Activated T-helper 1 cell treated with anti-CD3 and anti-CD28 coated beads, Interleukin-2, amount 50 U/mL, for 16 hours (primary cell): Measurements from ENCODE around the gene BPIFB1.

Experiments
- DNase-seq, 2 donors: peaks; one replicate each; pipeline ENCODE4 v3.0.0-alpha.2; 2020; ENCODE audit warnings: low read depth in 1 of 2, low spot score in 1 of 2

Gene BPIFB1, protein sequence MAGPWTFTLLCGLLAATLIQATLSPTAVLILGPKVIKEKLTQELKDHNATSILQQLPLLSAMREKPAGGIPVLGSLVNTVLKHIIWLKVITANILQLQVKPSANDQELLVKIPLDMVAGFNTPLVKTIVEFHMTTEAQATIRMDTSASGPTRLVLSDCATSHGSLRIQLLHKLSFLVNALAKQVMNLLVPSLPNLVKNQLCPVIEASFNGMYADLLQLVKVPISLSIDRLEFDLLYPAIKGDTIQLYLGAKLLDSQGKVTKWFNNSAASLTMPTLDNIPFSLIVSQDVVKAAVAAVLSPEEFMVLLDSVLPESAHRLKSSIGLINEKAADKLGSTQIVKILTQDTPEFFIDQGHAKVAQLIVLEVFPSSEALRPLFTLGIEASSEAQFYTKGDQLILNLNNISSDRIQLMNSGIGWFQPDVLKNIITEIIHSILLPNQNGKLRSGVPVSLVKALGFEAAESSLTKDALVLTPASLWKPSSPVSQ

DNA sequence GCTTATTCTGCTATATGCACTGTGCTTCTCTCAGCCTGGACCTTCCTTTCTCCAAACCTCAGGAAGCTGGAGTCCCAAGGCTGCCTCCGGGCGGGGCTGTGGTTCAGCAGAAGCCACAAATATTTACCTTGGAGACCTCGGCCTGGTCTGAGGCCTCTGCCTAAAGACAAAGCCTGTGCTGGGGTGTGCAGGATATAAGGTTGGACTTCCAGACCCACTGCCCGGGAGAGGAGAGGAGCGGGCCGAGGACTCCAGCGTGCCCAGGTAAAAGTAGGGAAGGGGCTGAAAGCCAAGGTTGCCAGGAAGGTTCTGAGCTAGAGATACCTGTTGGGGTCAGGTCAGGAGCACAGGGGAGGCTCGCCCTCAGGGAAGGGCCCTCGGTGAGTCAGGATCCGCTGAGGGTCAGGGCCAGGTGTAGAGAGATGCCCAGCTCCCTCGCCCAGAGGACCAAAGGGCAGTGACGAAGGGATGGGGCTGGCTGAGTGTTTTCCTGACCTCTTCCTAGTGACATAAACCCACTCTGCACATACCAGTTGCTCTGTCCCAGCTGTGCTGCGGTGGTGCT, at the start of gene BPIFB1:
Gene BPIFB1 (plus strand): TSS at position 224 of the 565 bp plus-strand sequence. CDS start 2,860 bp downstream, outside the sequence.
- no peak for DNase-seq

DNA sequence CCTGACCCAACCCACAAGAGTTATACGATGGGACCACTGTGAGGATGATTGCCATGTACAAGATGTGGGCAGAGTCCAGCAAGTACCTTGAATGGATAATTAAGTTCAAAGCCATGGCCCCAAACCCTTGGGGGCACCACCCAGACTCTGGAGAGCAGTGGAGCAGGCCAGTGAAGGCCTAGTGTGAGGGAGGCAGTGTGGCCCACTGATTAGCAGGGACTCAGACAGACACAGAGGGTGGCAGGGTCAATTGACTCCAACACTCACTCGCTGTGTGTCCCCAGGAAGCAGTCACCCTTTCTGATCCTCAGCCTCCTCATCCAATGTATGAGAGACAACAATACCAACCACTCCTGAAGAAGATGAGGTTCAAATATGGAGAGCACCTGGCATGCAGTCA, 49.0 kb upstream of the BPIFB1 start:
- DNase-seq = no peak

DNA sequence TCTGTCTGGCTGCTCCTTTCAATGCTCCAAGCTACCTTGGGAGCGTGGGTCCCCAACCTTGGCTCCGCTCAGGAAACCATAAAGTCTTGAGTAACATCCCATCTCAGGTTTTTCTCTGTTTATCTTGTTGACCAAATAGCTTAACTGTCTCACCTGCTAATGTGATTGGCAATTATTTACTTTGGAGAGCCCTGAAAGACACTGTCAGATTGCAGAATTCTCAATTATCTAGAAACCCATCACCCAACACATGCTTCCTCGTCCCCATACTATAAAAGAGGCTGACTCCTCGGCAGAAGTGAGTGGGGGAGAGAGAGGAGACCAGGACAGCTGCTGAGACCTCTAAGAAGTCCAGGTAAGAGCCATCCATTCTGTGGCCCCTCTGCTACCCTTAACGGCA, 47.3 kb upstream of the BPIFB1 start, which contains the start of gene BPIFA1:
Gene BPIFA1 (plus strand): TSS at position 301 of the 400 bp plus-strand sequence. CDS start 1,716 bp downstream, outside the sequence.
- DNase-seq = no peak

DNA sequence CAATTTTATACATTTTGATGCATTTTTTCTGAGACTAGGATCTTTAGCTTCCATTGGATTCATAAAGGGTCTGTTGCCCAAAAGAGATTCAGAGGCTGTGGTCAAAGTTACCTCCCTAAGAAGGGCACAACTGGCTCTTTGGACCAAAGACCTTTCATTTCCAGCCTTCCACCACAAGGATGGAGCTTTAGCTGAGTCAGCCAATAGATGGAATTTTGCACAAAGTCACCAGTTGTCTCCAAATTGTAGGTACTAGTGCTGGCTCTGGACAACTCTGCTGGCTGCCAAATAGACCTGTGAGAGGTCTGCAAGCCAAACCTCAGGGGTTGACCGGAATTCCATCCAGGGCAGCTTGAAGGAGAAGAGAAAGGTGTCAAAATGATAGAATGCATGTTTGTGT, 46.7 kb upstream of the BPIFB1 start:
- no peak for DNase-seq

DNA sequence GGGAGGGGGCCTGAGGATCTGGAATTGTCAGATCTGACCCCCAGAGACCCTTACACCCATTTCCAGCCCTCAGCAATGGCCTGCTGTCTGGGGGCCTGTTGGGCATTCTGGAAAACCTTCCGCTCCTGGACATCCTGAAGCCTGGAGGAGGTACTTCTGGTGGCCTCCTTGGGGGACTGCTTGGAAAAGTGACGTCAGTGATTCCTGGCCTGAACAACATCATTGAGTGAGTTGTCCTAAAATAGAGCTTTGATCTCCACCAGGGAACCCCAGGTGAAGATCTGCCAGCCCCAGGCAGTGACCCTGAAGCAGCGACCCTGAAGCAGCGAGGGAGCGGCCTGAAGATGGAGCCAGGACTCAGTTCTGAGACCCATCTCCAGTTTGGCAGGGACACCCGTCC, 45.0 kb upstream of the BPIFB1 start:
- no peak for DNase-seq

DNA sequence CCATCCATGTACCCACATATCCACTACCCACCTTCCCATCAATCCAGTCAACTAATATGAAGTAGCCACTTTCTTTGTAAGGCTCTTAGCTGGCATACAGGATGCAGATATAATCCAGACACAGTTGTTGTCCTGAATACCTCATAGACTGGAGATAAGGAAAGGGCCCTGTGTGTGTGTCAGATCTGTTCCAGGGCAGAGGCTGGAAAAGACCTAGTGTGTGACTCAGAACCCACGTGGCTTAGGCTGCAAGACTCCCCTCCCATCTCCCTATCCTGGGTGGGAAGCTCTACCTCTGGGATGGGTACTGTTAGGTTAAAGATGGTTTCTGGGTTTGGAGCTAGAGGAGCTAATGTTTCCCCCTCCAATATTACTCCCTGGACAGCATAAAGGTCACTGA, 43.6 kb upstream of the BPIFB1 start:
- DNase-seq = no peak

DNA sequence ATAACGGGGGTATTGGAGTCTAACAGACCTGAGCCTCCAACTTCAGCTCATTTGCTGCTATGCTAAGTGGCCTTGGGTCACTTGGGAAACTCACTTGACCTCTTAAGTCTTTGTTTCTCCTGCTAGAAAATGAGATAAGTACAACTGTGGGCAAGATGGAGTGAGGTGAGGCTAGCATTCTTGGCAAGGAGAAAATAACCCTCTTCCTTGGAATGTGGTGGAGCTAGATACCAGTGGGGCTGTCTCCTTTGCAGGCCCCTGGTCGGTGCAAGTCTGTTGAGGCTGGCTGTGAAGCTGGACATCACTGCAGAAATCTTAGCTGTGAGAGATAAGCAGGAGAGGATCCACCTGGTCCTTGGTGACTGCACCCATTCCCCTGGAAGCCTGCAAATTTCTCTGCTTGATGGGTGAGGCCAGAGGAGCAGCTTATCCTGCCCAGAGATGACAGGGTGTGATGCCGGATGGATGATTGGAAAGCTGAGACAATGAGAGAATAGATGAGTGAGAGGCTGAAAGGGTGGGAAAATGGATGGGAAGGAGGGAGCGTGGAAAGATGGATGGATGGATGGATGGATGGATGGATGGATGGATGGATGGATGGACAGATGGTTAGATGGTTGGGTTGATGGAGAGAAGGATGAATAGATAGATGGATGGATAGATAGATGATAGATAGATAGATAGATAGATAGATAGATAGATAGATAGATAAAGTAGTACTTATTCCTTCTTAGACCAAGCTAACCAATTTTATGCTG, 42.9 kb upstream of the BPIFB1 start:
- DNase-seq = no peak

DNA sequence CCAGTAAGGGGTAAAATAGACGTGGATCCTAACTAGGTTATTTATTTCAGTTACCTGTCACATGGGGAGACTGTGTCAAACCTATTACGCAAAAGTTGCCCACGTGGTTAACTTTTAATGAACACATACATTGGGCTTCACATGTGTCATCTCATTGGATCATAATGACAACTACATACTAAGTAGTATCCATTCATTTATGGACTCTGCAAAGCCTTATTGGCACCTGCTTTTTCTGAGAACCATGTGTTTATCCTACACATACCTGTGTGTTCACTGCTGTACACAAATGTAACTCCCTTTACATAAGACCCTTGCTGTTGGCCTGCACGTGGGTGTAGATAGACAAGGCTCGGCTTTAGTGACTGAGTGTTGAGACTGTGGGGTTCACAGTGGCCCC, 42.1 kb upstream of the BPIFB1 start:
- DNase-seq = no peak

DNA sequence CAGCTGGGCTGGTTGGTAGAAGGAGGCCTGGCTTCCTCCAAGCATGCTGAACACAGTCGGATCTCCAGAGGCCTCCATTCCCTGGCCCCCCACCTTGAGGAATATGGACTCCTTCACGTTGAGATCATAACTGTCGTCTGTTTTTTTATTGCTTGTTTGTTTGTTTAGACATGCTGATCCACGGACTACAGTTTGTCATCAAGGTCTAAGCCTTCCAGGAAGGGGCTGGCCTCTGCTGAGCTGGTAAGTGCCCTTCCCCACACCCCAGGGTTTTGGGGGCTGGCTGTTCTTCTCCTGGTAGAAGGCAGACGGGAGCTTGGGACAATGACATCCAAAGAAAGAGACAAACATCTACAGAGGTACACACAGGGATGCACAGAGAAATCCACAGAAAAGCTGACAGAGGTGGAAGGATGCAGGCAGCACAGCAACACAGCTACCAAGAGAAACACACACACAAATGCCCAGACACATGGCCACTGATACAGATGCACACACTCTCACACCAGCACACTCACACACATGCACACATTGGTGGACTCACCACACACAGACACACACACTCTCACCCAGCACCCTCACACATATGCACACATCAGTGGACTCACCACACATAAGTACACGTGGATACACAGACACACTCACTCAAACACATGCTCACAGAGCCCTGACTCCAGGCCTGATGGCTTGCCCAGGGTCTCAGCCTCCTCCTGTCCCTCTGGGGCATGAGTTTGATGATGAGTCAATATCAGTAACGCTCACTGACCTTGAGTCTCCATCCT, 40.5 kb upstream of the BPIFB1 start:
- no peak for DNase-seq

DNA sequence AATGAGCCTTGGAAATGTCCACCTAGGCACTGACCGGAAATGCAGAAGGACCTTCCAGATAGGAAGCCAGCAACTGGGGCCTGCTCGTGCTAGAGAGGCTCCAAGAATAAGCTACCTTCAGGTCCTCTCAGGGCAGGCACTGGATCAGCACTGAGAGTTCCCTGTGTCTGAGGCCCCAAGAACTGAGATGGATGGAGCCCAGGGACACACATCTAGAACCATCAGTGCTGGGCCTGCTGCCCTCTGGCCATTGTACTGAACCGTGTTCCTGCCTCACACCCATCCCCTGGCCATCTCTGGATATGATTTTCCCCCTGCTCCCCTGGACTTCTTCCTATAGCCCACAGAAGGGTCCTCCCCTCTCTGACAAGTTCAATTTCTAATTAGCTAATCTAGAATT, 36.9 kb upstream of the BPIFB1 start:
- no peak for DNase-seq

DNA sequence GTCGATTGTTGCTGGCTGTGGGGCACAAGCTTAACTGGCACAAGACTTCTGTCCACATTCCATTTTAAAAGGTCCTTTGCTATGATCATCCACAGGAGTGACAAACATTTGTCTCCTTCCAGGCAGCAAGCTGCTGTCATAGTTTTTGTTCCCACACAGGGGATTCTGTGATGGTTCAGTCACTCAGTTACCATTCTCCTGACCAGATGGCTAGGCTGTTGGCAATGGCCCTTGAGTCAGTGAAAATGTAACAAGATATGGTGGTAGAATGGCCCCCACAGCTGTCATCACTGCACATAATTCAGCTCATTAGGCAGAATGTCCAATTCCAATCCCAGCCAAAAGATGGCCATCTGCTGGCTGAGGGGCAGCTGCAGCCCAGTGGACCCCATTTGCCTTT, 33.6 kb upstream of the BPIFB1 start:
- no peak for DNase-seq

DNA sequence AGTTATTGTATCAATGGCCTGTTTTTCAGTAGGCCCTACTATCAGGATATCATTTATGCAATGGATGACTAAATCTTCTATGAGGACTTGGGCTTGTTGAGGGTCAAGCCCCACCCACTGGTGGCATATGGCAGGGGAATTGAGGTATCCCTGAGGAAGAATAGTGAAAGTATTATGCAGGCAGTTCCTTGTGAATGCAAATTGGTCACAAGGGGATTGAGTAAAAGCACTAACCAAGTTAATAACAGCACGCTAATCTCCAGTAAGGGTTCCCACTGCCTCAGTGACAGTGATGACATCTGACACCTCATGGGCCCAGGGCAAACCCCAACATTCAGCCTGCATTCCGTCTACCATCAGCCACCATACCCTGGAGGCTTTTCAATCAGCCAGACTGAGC, 32.3 kb upstream of the BPIFB1 start:
- no peak for DNase-seq

DNA sequence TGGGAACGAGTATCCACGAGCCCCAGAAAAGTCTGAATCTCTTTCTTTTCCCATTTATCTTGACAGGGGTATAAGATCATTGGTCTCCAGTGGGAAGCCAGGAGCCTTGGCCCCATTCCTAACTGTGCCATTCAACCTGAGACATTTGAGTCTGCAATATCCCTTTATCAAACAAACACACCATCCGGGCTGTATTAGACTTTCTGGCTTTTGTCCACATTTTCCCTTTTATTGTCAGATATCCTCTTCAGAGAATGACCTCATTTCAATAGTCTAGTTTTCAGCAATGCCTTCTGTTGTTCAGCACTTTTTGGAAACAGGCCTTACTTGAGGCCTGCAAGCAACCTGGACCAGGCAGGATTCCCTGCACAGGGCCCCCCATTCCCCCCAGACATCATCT, 31.5 kb upstream of the BPIFB1 start:
- no peak for DNase-seq

DNA sequence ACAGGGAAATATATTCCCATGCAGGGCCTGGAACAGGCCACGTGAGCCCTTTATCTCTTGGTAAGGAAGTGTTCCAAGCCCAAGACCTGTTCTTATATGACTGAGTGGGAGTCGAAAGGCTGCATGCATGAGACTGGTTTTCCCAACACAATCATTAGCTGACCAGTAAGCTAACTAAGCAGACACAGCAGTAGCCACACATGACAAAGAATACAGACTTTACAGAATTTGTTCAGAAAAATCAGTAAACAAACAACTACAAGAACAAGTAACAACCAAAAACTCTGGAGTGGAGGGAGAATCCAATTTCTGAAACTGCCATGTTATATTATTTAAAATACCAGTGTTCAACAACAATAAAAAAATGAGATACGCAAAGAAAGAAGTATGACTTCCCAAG, 30.6 kb upstream of the BPIFB1 start:
- DNase-seq = no peak

DNA sequence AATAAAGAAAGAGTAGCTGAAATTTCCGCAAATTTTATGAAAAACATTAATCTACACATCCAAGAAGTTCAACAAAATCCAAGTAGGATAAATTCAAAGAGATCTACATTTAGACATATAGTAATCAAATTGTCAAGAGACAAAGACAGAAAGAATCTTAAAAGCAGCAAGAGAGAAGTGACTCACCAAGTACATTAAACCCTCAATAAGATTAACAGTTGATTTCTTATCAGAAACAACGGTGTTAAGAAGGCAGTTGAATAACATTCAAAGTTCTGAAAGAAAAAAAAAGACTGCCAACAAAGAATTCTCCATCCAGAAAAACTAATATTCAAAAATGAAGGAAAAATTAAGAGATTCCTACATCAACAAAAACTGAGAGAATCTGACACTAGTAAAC, 28.0 kb upstream of the BPIFB1 start:
- no peak for DNase-seq

DNA sequence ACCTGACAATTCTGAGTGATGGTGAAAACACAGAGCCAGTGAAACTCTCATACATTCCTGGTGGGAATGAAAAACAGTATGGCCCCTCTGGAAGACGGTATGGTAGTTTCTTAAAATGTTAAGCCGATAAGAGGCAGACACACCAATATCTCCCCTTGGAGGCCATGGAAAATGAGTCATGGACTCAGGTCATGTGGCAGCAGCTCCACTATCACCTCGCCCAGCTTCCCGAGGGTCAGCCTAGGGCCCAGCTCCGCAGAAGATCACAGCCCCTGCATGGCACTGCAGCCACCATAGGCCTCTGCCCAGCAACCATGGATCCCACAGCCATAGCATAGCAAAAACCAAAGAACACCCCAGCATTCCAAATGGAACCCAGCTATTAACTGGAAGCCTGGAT, 25.8 kb upstream of the BPIFB1 start:
- DNase-seq = no peak

DNA sequence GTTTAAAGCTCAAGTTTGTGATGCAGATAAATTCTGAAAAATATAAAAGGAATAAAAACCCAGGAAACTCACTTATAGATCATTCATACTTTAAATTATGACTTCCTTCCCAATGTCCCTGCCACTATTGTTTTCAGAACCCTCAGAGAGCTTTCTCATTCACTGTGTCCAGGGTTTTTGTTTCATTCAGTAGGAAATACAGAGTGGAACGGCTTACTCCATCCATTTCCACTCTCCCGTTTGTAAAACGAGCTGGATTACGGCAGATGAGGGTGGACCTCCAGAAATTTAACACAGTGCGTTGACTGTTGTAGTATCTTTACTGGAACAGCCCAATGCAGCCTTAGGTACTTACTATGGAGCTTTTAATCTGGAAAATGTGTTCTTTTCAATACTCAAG, 23.6 kb upstream of the BPIFB1 start:
- DNase-seq = no peak

DNA sequence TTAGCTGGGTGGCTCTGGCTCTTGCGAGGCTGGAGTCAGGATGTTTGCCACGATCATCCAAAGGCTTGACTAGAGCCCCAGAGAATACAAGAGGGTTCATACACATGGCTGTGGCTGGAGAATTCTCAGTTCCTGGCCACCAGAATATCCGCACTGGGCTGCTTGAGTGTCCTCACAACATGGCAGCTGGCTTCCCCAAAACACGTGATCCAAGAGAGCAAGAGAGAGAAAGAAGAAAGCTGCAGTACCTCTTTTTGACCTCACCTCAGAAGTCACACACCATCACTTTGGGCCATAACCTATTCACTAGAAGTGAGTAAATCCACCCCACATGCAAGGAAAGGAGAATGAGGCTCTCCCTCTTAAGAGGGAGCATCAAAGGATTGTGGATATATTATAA, 21.5 kb upstream of the BPIFB1 start:
- no peak for DNase-seq

DNA sequence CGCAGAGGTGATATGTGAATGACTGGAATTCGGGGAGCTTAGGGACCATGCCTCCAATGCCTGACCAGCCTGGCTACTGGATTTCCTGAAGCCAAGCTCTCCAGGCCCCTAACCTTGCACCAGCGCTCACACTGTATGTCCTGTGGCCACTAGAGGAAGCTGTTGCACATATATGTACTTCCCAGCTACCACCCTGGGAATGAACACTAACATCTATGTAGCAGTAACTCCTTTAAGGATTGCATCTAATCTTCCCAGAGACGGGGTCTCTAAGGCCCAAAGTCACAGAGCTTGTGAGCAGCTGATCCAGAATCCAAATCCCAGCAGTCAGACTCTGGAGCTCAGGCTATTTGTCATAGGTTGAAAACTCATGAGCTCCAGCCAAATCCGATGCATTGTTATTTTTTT, 20.4 kb upstream of the BPIFB1 start:
- DNase-seq = no peak

DNA sequence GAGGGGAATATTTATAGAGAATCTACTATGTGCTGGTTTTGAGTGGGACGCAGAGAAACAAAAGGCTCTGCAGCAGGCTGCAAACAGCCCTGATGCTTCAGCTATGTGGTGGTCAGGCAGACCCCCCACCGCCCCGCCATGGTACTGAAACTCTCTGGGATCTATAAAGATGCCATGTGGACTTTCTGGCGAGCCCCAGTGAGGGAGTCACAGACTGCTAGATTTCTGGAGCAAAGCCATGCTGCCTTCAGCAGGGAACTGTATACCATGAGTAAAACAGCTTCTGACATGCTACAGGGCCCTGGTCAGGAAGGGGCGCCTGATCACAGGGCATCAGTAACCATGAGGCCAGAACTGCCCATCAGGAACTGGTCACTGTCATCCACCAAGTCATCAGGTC, 19.2 kb upstream of the BPIFB1 start:
- no peak for DNase-seq

DNA sequence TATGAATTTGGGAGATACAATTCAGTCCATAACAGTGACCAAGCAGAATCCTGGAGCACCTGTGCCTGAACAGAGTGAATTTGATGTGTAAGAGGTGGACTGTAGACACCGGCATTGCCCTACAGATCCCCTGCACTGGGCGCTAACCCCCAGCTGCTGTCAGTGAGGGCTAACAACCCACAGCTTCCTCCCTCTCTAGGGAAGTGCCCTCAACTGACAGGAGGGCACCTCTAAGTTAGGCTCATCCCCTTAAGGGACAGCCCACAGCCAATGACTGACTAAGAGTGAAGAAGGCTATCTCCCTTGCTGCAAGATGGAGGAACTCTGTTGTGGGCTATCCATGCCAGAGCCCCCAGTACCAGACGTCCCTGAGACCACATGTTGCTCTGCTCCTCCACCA, 15.3 kb upstream of the BPIFB1 start:
- no peak for DNase-seq
